Gastrocnemius medialis (tissue), 4 donors: ENCODE data around the gene ZIC1.

Experiments used
- POLR2A ChIP-seq, 2 donors: fragments of 450-650 bp; IDR thresholded peaks; one replicate each; pipeline ENCODE4 v1.6.1; 2017; ENCODE audit warnings: antibody characterized with exemption in 2 of 2, mild to moderate bottlenecking in 2 of 2, moderate library complexity in 2 of 2
- TF ChIP-seq, protein P1 (sequence below), 5 experiments: fragments of 450-650 bp in 3 of 5; fragments of 200-600 bp in 2 of 5; sonication (generic) in 2 of 5; IDR thresholded peaks in 4 of 5; conservative IDR thresholded peaks in 1 of 5; 1 replicate in 4 of 5; 2 replicates in 1 of 5; pipeline ENCODE4 v1.5.1; 2016 to 2019; ENCODE audit warnings: antibody characterized with exemption in 5 of 5, mild to moderate bottlenecking in 3 of 5, moderate library complexity in 3 of 5

DNA sequence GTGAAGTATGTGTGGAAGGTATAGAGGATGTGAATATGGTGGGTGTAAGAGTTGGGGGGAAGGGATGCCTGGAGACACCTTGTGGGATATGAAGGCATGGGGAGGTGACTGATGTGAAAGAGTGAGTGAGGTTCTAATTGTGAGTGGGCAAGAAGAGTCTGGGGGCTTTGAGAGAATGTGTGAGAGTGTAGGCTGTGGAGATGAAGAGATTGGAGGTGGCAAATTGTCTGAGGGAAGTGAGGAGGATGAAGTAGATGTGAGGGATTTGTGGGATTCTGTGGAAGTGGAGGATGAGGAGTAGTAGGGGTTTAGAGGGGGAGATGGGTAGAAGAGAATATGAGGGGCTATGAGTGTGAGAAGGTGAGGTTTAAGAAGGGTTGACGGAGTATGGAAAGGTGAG is 44.4 kb upstream of the ZIC1 start:
- TF ChIP-seq, protein P1, sequence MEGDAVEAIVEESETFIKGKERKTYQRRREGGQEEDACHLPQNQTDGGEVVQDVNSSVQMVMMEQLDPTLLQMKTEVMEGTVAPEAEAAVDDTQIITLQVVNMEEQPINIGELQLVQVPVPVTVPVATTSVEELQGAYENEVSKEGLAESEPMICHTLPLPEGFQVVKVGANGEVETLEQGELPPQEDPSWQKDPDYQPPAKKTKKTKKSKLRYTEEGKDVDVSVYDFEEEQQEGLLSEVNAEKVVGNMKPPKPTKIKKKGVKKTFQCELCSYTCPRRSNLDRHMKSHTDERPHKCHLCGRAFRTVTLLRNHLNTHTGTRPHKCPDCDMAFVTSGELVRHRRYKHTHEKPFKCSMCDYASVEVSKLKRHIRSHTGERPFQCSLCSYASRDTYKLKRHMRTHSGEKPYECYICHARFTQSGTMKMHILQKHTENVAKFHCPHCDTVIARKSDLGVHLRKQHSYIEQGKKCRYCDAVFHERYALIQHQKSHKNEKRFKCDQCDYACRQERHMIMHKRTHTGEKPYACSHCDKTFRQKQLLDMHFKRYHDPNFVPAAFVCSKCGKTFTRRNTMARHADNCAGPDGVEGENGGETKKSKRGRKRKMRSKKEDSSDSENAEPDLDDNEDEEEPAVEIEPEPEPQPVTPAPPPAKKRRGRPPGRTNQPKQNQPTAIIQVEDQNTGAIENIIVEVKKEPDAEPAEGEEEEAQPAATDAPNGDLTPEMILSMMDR (IDR thresholded peaks at IDR 0.05 in 4 of 5, conservative IDR thresholded peaks at IDR 0.05 in 1 of 5): no peak
- TF ChIP-seq POLR2A (IDR thresholded peaks at IDR 0.05): no peak
